Erythroblast (primary cell): Measurements from ENCODE around the gene MOB3A.

Experiments used
- GATA1 ChIP-seq: IDR thresholded peaks from 2 replicates; pipeline ENCODE4 v1.6.1; 2011; ENCODE audit warnings: low read depth, mild to moderate bottlenecking, control low read depth, low read length, moderate library complexity
- POLR2A ChIP-seq: IDR thresholded peaks from 2 replicates; pipeline ENCODE4 v1.6.1; 2011; ENCODE audit warnings: mild to moderate bottlenecking, low read length

- TF ChIP-seq POLR2A (no peak), GATA1 (no peak)
Measured at GRCh38 chr19:2135474-2136402, 39.6 kb upstream of the MOB3A start.
